Inflammatory macrophage treated with lipopolysaccharide for 4 hours (primary cell): ENCODE data around the gene TNFSF10.
A peak's percentile ranks its signal among the peaks of the same experiment; 100 is the strongest.

Experiments used
- DNase-seq: peaks from one replicate; pipeline ENCODE4 v3.0.0-alpha.2; 2020

The TNFSF10 gene

GRCh38 chr3:172515130-172515918 lies 7.9 kb downstream of the TNFSF10 start:
- DNase-seq = no peak

- no peak for DNase-seq
These were observed 8.6 kb downstream of the TNFSF10 start for GRCh38 chr3:172514678-172515077.

- no peak for DNase-seq
These were observed 9.7 kb downstream of the TNFSF10 start for GRCh38 chr3:172513488-172513887.

- peak; percentile 96 for DNase-seq
These were observed 11.2 kb downstream of the TNFSF10 start for GRCh38 chr3:172511783-172512762.

GRCh38 chr3:172506094-172506493 lies 17.1 kb downstream of the TNFSF10 start:
- DNase-seq = no peak

- no peak for DNase-seq
These were observed 21.7 kb downstream of the TNFSF10 start for GRCh38 chr3:172501540-172501939.

GRCh38 chr3:172490198-172490669 lies 33.0 kb downstream of the TNFSF10 start:
- peak; percentile 82 for DNase-seq

GRCh38 chr3:172478116-172478515 lies 45.1 kb downstream of the TNFSF10 start:
- DNase-seq = no peak

- DNase-seq = peak; percentile 60
These were observed 46.9 kb downstream of the TNFSF10 start for GRCh38 chr3:172476347-172476746.

- DNase-seq = no peak
These were observed 47.5 kb downstream of the TNFSF10 start for GRCh38 chr3:172475703-172476102.

- DNase-seq = no peak
These were observed 51.3 kb downstream of the TNFSF10 start for GRCh38 chr3:172471903-172472302.

GRCh38 chr3:172470588-172470987 lies 52.6 kb downstream of the TNFSF10 start:
- DNase-seq = no peak

- peak; percentile 23 for DNase-seq
These were observed 55.9 kb downstream of the TNFSF10 start for GRCh38 chr3:172467170-172467824.

- no peak for DNase-seq
These were observed 56.6 kb downstream of the TNFSF10 start for GRCh38 chr3:172466553-172467130.

- no peak for DNase-seq
These were observed 57.9 kb downstream of the TNFSF10 start for GRCh38 chr3:172465281-172465680.

- DNase-seq = no peak
These were observed 58.9 kb downstream of the TNFSF10 start for GRCh38 chr3:172464306-172464705.

- peak; percentile 43 for DNase-seq
These were observed 61.6 kb downstream of the TNFSF10 start for GRCh38 chr3:172461530-172462138.

- no peak for DNase-seq
These were observed 66.8 kb downstream of the TNFSF10 start for GRCh38 chr3:172456404-172456803.
